Body of pancreas (tissue), 4 donors: ENCODE results near the gene PLD6. TPM values are rescaled to one million over a fixed set of nuclear protein-coding genes. Genes with fewer than 3 reads are reported as not detected.
"Not testable (repeated sequence)": the region's sequence is repeated elsewhere in the genome, so short reads cannot be mapped to it uniquely, and the experiment has no call there.

Source experiments
- ATAC-seq: fragments of 150-250 bp; one replicate; pipeline ENCODE4 v1.9.1; 2016
- DNase-seq, 4 donors: peaks; one replicate each; pipeline ENCODE4 v3.0.0-alpha.2; 2019
- H3K27ac ChIP-seq, 4 donors: fragments of 200-600 bp; sonication (generic); 1 replicate in 3 of 4; 2 replicates in 1 of 4; pipeline versions ENCODE4 v1.5.1 to v1.6.1; 2016 to 2019; ENCODE audit warnings: mild to moderate bottlenecking in 1 of 4, mixed read lengths in 1 of 4, moderate library complexity in 1 of 4
- H3K27me3 ChIP-seq, 2 donors: fragments of 200-600 bp; sonication (generic); one replicate each; pipeline ENCODE4 v1.6.0; 2016; ENCODE audit warnings: mild to moderate bottlenecking in 1 of 2
- H3K36me3 ChIP-seq, 2 donors: fragments of 200-600 bp; sonication (generic); replicated peaks in 1 of 2; 2 replicates each; pipeline ENCODE4 v1.5.1; 2016; ENCODE audit warnings: low read depth in 2 of 2; ENCODE audit not compliant: insufficient read depth in 1 of 2
- H3K4me1 ChIP-seq: fragments of 200-600 bp; sonication (generic); one replicate; pipeline ENCODE4 v1.6.0; 2016
- H3K4me3 ChIP-seq, 2 donors: fragments of 200-600 bp; sonication (generic); 1 replicate in 1 of 2; 2 replicates in 1 of 2; pipeline ENCODE4 v1.5.1; 2016 to 2019
- H3K9me3 ChIP-seq, 3 donors: fragments of 200-600 bp; sonication (generic); 1 replicate in 2 of 3; 2 replicates in 1 of 3; pipeline ENCODE4 v1.5.1; 2016
- CTCF ChIP-seq, 7 experiments: fragments of 450-650 bp in 4 of 7; fragments of 200-600 bp in 3 of 7; sonication (generic) in 3 of 7; IDR thresholded peaks; one replicate each; pipeline ENCODE4 v1.5.1; 2016 to 2019; ENCODE audit warnings: antibody characterized with exemption in 7 of 7
- POLR2A ChIP-seq, 3 donors: fragments of 450-650 bp; IDR thresholded peaks; one replicate each; pipeline ENCODE4 v1.6.1; 2016; ENCODE audit warnings: antibody characterized with exemption in 3 of 3, mild to moderate bottlenecking in 2 of 3
- WGBS, 2 donors: methylation state at CpG; one replicate each; pipeline ENCODE4 v1.1.5; 2017; 5-methylcytosine and 5-hydroxymethylcytosine counted together
- intact Hi-C: fragments of 100-400 bp; cut with DNase I; formaldehyde crosslinking; loops from one replicate; pipeline ENCODE4 v1.15.1; 2023
- total RNA-seq, 2 donors: library from RNA; depleted of rRNA; stranded (reverse); fragments of >200 nt; gene quantifications; one replicate each; pipeline ENCODE4 v1.1.0, GENCODE V29; 2016

Gene PLD6
- total RNA-seq, 2 donors from 2014 or later, result 3.6 to 6.6 TPM

GRCh38 chr17:17161759-17162158 lies 44.4 kb downstream of the PLD6 start:
- Histone ChIP-seq H3K4me1 (no peaks in the 10 kb centered on the region), H3K27ac (no peak overlapping the region), H3K9me3 (no peaks in the 10 kb centered on the region), H3K27me3 (no peaks in the 10 kb centered on the region), H3K36me3 (peaks cover 5 to 56% of the 10 kb centered on the region in 2 donors), H3K4me3 (no peak overlapping the region)
- TF ChIP-seq CTCF (IDR thresholded peaks at IDR 0.05) (no peak), POLR2A (IDR thresholded peaks at IDR 0.05) (no peak)
- DNase-seq, result no peak
- no peak for ATAC-seq
- intact Hi-C loops, result no loop called here
- WGBS, 2 donors, result 88 to 92% methylated on average over 4 of the region's 4 CpGs

GRCh38 chr17:17161121-17161520 lies 45.0 kb downstream of the PLD6 start:
- intact Hi-C loops, result no loop called here
- peaks cover 5 to 54% of the 10 kb centered on the region in 2 donors for H3K36me3 ChIP-seq
- no peaks in the 10 kb centered on the region for H3K4me1 ChIP-seq
- DNase-seq, result no peak
- H3K9me3 ChIP-seq, result no peaks in the 10 kb centered on the region
- 97 to 100% methylated on average over 6 of the region's 6 CpGs for WGBS, 2 donors
- no peak overlapping the region for H3K27ac ChIP-seq
- H3K4me3 ChIP-seq, result no peak overlapping the region
- no peaks in the 10 kb centered on the region for H3K27me3 ChIP-seq
- ATAC-seq, result no peak
- TF ChIP-seq CTCF (IDR thresholded peaks at IDR 0.05) (no peak), POLR2A (IDR thresholded peaks at IDR 0.05) (no peak)

GRCh38 chr17:17159571-17159970 lies 46.6 kb downstream of the PLD6 start:
- Histone ChIP-seq H3K9me3 (no peaks in the 10 kb centered on the region), H3K4me1 (no peaks in the 10 kb centered on the region), H3K27me3 (no peaks in the 10 kb centered on the region), H3K36me3 (peaks cover 4 to 51% of the 10 kb centered on the region in 2 donors), H3K4me3 (no peak overlapping the region), H3K27ac (no peak overlapping the region)
- ATAC-seq (no peak), DNase-seq (no peak)
- intact Hi-C loops, result no loop called here
- 93 to 96% methylated on average over 4 of the region's 4 CpGs for WGBS, 2 donors
- TF ChIP-seq CTCF (IDR thresholded peaks at IDR 0.05), result no peak
- TF ChIP-seq POLR2A (IDR thresholded peaks at IDR 0.05), result no peak

GRCh38 chr17:17158506-17158905 lies 47.6 kb downstream of the PLD6 start:
- ATAC-seq, H3K27me3 ChIP-seq, intact Hi-C loops, H3K9me3 ChIP-seq, H3K27ac ChIP-seq, H3K4me3 ChIP-seq, H3K4me1 ChIP-seq, DNase-seq: not testable (repeated sequence)
- peaks cover 0 to 54% of the 10 kb centered on the region in 2 donors for H3K36me3 ChIP-seq
- 91 to 96% methylated on average over 33 of the region's 33 CpGs for WGBS, 2 donors

- intact Hi-C loops, result no loop called here
Observed at GRCh38 chr17:17157041-17157440, 49.1 kb downstream of the PLD6 start.

More at GRCh38 chr17:17157041-17157440, 49.1 kb downstream of the PLD6 start:
- Histone ChIP-seq H3K27me3 (no peaks in the 10 kb centered on the region), H3K27ac (no peak overlapping the region), H3K36me3 (peaks cover 0 to 53% of the 10 kb centered on the region in 2 donors), H3K4me1 (no peaks in the 10 kb centered on the region), H3K4me3 (no peak overlapping the region), H3K9me3 (no peaks in the 10 kb centered on the region)
- TF ChIP-seq CTCF (IDR thresholded peaks at IDR 0.05) (no peak), POLR2A (IDR thresholded peaks at IDR 0.05) (no peak)
- ATAC-seq (no peak), DNase-seq (no peak)
- 85 to 94% methylated on average over 2 to 6 of the region's 6 CpGs for WGBS, 2 donors
